Effector CD8-positive, alpha-beta T cell (primary cell): ENCODE data around the gene SHANK1.
"Not testable (repeated sequence)": the region's sequence is repeated elsewhere in the genome, so short reads cannot be mapped to it uniquely, and the experiment has no call there.

Experiments used
- DNase-seq: peaks from one replicate; lab custom pipeline; 2025; lab: John Stamatoyannopoulos, UW

Gene SHANK1

DNA sequence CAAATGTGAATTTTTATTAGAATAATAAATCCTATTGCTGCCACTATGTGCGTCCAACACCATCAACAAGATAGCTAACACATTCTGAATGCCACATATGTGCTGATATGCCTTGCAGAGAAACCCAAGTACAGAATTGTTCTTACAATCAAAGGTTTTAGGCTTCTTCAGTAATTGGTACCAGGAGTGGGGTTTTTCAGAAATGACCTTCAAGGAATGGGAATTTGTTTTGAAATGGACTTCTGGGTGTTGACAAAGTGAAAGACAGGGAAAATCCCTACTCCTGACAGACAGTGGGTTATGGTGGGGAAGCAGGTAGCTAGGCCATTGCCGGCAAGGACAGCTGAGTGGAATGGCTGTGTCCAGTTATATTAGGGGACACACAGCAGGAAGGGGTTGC lies 85.6 kb downstream of the SHANK1 start:
- no peak for DNase-seq

- DNase-seq: no peak
Measured at GRCh38 chr19:50633359-50633758, 86.2 kb downstream of the SHANK1 start.

GRCh38 chr19:50632151-50632835 lies 87.3 kb downstream of the SHANK1 start:
- no peak for DNase-seq

DNA sequence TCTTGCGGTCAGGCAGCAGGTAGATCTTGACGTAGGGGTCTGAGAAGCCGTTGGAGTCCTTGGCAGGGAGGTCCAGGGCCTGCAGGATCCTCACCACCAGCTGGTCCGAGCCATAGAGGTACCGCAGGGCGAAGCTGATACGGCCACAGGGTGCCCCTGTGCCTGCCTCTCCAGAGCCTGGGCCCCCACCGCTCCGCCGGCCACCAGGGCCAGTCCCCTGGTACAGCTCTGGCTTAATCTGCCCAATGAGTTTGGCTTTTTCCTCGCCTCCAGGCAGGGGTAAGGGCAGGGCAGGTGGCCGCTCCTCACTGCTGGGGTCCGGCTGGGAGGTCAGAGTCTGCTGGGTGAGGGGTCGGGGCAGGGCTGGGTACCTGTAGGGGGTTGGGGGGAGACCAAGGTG lies 89.8 kb downstream of the SHANK1 start:
- no peak for DNase-seq

- no peak for DNase-seq
Measured at GRCh38 chr19:50629194-50629593, 90.4 kb downstream of the SHANK1 start.

DNA sequence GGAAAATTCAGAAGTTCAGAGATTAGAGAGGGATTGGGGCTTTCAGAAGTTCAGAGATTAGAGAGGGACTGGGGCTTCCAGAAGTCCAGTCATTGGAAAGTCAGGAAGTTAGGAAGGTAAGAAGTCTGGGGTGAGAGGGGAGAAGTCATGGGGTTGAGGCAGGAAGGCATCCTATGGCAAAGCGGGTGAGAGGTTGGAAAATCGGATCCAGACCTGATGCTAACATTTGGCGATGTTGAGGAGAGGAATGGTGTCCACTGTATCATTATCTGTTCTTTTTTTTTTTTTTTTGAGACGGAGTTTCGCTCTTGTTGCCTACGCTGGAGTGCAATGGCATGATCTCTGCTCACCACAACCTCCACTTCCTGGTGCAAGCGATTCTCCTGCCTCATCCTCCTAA lies 91.1 kb downstream of the SHANK1 start:
- DNase-seq: no peak

- no peak for DNase-seq
Measured at GRCh38 chr19:50628146-50628545, 91.5 kb downstream of the SHANK1 start.

DNA sequence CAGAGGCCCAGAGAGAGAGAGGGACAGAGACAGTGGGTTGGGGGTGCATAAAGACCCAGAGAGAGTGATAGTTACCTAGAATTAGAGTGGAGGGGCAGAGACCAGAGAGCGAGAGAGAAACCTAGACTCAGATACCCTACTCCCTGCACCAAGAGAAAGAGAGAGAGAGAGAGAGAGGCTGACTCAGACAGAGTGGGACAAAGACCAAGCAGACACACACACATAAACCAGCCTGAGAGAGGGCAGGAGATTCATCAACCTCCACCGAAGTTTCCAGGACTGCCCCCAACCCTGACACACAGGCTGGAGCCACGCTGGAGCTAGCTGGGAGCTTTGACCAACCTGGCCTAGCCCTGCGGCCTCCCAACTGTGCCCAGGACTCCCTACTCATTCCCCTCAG lies 92.8 kb downstream of the SHANK1 start:
- DNase-seq: no peak

DNA sequence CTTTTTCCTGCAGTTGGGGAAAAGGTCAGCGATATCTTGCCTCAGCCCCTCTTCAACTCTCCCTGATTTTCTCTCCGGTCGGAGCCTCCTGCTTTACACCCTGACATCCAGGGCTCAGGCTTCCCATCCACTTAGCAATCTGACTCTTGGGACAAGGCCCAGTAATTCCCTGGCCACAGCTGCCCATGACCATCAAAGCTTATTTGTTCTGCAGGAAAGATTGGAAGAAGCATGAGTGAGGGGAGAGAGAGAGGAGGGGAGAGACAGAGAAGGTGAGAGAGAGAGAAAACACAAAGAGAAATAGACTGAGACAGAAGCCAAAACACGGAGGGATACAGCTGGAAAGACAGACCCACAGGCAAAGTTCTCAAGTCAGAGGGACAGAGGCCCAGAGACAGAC lies 93.6 kb downstream of the SHANK1 start:
- DNase-seq: no peak

- no peak for DNase-seq
Measured at GRCh38 chr19:50624949-50625600, 94.5 kb downstream of the SHANK1 start.

DNA sequence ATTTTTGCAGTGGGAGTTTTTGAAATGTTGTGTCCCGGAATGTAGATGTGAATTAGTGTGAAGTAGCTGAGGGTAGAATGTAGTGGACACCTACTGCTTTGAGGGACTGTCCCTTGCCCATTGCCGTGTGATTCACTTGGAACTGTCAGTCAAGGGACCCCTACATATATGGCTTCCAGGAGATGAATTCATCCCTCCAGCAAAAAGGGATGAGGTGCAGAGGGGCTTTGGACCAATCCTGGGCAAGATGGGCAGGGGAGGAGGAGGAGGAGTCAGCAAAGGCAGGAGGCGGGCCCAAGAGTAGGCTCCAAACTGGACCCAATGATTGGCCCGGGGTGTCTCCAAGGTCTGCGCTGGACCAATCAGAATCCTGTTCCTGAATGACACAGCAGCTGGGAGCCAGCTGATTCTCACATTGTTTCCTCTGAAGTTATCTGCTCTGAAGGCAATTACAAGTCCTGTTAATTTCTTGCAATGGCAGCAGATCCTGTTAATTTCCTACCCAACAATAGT lies 99.2 kb downstream of the SHANK1 start:
- DNase-seq: not testable (repeated sequence)

DNA sequence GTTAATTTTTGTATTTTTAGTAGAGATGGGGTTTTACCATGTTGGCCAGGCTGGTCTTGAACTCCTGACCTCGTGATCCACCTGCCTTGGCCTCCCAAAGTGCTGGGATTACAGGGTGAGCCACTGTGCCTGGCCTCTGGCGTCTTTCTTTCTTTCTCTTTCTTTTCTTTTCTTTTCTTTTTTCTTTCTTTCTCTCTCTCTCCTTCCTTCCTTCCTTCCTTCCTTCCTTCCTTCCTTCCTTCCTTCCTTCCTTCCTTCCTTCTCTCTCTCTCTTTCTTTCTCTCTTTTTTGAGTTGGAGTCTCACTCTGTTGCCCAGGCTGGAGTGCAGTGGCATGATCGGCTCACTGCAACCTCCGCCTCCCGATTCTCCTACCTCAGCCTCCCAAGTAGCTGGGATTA lies 100.4 kb downstream of the SHANK1 start:
- not testable (repeated sequence) for DNase-seq

DNA sequence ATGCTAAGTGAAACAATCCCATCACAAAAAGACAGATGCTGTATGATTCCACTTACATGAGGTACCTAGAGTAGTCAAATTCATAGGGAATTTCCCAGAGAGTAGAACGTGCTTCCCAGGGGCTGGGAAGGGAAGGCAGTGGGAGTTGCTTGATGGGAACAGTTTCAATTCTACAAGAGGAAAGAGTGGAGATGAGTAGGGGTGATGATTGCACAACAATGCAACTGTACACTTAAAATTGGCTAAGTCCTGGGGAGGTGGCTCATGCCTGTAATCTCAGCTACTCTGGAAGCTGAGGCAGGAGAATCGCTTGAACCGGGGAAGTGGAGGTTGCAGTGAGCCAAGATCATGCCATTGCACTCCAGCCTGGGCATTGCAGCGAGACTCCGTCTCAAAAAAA lies 101.2 kb downstream of the SHANK1 start:
- DNase-seq: not testable (repeated sequence)

GRCh38 chr19:50612504-50613404 lies 106.8 kb downstream of the SHANK1 start:
- DNase-seq: not testable (repeated sequence)
